Transverse colon (tissue), 4 donors: ENCODE data around the gene COA4. TPM values are rescaled to one million over a fixed set of nuclear protein-coding genes. Genes with fewer than 3 reads are reported as not detected.

Source experiments
- DNase-seq: peaks from one replicate; pipeline ENCODE4 v3.0.0-alpha.2; 2019
- H3K27ac ChIP-seq, 4 donors: fragments of 200-600 bp; sonication (generic); 2 replicates each; pipeline ENCODE4 v1.5.1; 2016 to 2018; ENCODE audit warnings: inconsistent platforms in 4 of 4
- H3K27me3 ChIP-seq: fragments of 200-600 bp; sonication (generic); 2 replicates; pipeline ENCODE4 v1.5.1; 2017; ENCODE audit warnings: inconsistent platforms
- H3K36me3 ChIP-seq, 4 donors: fragments of 200-600 bp; sonication (generic); 2 replicates each; pipeline ENCODE4 v1.5.1; 2017 to 2019; ENCODE audit warnings: inconsistent platforms in 4 of 4
- H3K4me1 ChIP-seq, 4 donors: fragments of 200-600 bp; sonication (generic); 2 replicates each; pipeline ENCODE4 v1.5.1; 2017 to 2020; ENCODE audit warnings: inconsistent platforms in 4 of 4
- H3K4me3 ChIP-seq, 4 donors: fragments of 200-600 bp; sonication (generic); 1 replicate in 1 of 4; 2 replicates in 3 of 4; pipeline versions ENCODE4 v1.5.1 to v1.6.1; 2017 to 2019; ENCODE audit warnings: inconsistent platforms in 4 of 4
- H3K9me3 ChIP-seq, 2 donors: fragments of 200-600 bp; sonication (generic); 2 replicates each; pipeline ENCODE4 v1.5.1; 2017 to 2019; ENCODE audit warnings: inconsistent platforms in 2 of 2
- CTCF ChIP-seq, 5 experiments: fragments of 200-600 bp in 3 of 5; fragments of 450-650 bp in 2 of 5; sonication (generic) in 3 of 5; IDR thresholded peaks; 1 replicate in 2 of 5; 2 replicates in 3 of 5; pipeline ENCODE4 v1.5.1; 2016 to 2017; ENCODE audit warnings: antibody characterized with exemption in 5 of 5, inconsistent platforms in 3 of 5, mild to moderate bottlenecking in 2 of 5, moderate library complexity in 1 of 5
- EP300 ChIP-seq: sonication (generic); formaldehyde crosslinking; IDR thresholded peaks from one replicate; pipeline ENCODE4 v1.6.1; 2017; ENCODE audit warnings: antibody characterized with exemption, low read depth
- POLR2A ChIP-seq: fragments of 450-650 bp; IDR thresholded peaks from one replicate; pipeline ENCODE4 v1.6.1; 2016; ENCODE audit warnings: antibody characterized with exemption, mild to moderate bottlenecking, moderate library complexity
- POLR2AphosphoS5 ChIP-seq, 3 donors: sonication (generic); formaldehyde crosslinking; IDR thresholded peaks; one replicate each; pipeline ENCODE4 v1.6.1; 2016; ENCODE audit warnings: antibody characterized with exemption in 3 of 3
- WGBS, 2 donors: methylation state at CpG; one replicate each; pipeline ENCODE4 v1.1.5; 2018; ENCODE audit warnings: low coverage in 1 of 2; 5-methylcytosine and 5-hydroxymethylcytosine counted together
- in situ Hi-C, 4 donors: fragments of 200-750 bp; cut with MboI; loops; one replicate each; pipeline versions ENCODE4 v1.15.0 to v1.15.1; 2017; ENCODE audit warnings: low sequenced_read_pairs in 3 of 4, low pct_ligation_motif_present in 1 of 4, low pct_unique_long_range_greater_than_20kb in 1 of 4
- intact Hi-C: fragments of 100-400 bp; cut with DNase I; formaldehyde crosslinking; loops from one replicate; pipeline ENCODE4 v1.15.1; 2023; ENCODE audit warnings: low total_unique reads
- total RNA-seq, 4 donors: library from RNA; depleted of rRNA; stranded (reverse); fragments of >200 nt; gene quantifications; one replicate each; pipeline ENCODE4 v1.1.0, GENCODE V29; 2016

Gene COA4
- total RNA-seq, 4 donors from 2014 or later, result 26.3 to 92.8 (median 74.4) TPM

GRCh38 chr11:73866586-73866996, 10.1 kb downstream of the COA4 start:
- Histone ChIP-seq H3K27ac (peak overlapping the region; percentile 32 to 53 (median 43)), H3K36me3 (peaks cover 0 to 13% (median 1%) of the 10 kb centered on the region in 4 donors), H3K9me3 (no peaks in the 10 kb centered on the region), H3K27me3 (no peaks in the 10 kb centered on the region), H3K4me1 (peaks cover 0 to 37% (median 5%) of the 10 kb centered on the region in 4 donors), H3K4me3 (no peak overlapping the region)
- intact Hi-C loops (no loop called here), in situ Hi-C loops (no loop called here)
- 74% methylated on average over 2 of the region's 2 CpGs; no CpG with 5 or more reads in 1 of the 2 donors for WGBS, 2 donors
- peak; percentile 21 for DNase-seq
- TF ChIP-seq POLR2A (no peak), POLR2AphosphoS5 (IDR thresholded peaks at IDR 0.05) (peak in 2 of 3 donors; percentile 74 to 83)

- peak overlapping the region in 3 of 4 donors; percentile 34 to 53 (median 52) for H3K27ac ChIP-seq
- TF ChIP-seq CTCF (IDR thresholded peaks at IDR 0.05) (no peak), POLR2AphosphoS5 (IDR thresholded peaks at IDR 0.05) (no peak), EP300 (no peak), POLR2A (no peak)
Observed at GRCh38 chr11:73866095-73866579, 10.5 kb downstream of the COA4 start.

GRCh38 chr11:73862986-73863385, 13.7 kb downstream of the COA4 start:
- in situ Hi-C loops, result no loop called here
- Histone ChIP-seq H3K36me3 (peaks cover 0 to 21% (median 2%) of the 10 kb centered on the region in 4 donors), H3K9me3 (no peaks in the 10 kb centered on the region), H3K27me3 (no peaks in the 10 kb centered on the region), H3K27ac (no peak overlapping the region), H3K4me1 (peaks cover 0 to 12% (median 2%) of the 10 kb centered on the region in 4 donors), H3K4me3 (no peak overlapping the region)
- no peak for DNase-seq
- TF ChIP-seq POLR2AphosphoS5 (IDR thresholded peaks at IDR 0.05) (no peak), POLR2A (no peak), CTCF (IDR thresholded peaks at IDR 0.05) (no peak), EP300 (no peak)
- intact Hi-C loops, result no loop called here
- 70 to 81% methylated on average over 3 to 4 of the region's 4 CpGs for WGBS, 2 donors

More at GRCh38 chr11:73866095-73866579, 10.5 kb downstream of the COA4 start:
- no peak for DNase-seq
- Histone ChIP-seq H3K4me1 (peaks cover 0 to 37% (median 5%) of the 10 kb centered on the region in 4 donors), H3K9me3 (no peaks in the 10 kb centered on the region), H3K27me3 (no peaks in the 10 kb centered on the region), H3K4me3 (no peak overlapping the region), H3K36me3 (peaks cover 0 to 13% (median 2%) of the 10 kb centered on the region in 4 donors)
- in situ Hi-C loops, result no loop called here
- 80 to 87% methylated on average over 1 to 5 of the region's 5 CpGs for WGBS, 2 donors
- intact Hi-C loops, result no loop called here

GRCh38 chr11:73860202-73860601, 16.4 kb downstream of the COA4 start:
- DNase-seq, result no peak
- no peak overlapping the region for H3K4me3 ChIP-seq
- WGBS, 2 donors, result 94 to 100% methylated on average over 1 to 2 of the region's 2 CpGs
- no peaks in the 10 kb centered on the region for H3K9me3 ChIP-seq
- no peaks in the 10 kb centered on the region for H3K27me3 ChIP-seq
- in situ Hi-C loops, result no loop called here
- intact Hi-C loops, result no loop called here
- H3K4me1 ChIP-seq, result no peaks in the 10 kb centered on the region
- TF ChIP-seq POLR2AphosphoS5 (IDR thresholded peaks at IDR 0.05), result no peak
- TF ChIP-seq POLR2A, result no peak
- no peak for TF ChIP-seq CTCF (IDR thresholded peaks at IDR 0.05)
- no peak for TF ChIP-seq EP300
- peaks cover 0 to 20% (median 2%) of the 10 kb centered on the region in 4 donors for H3K36me3 ChIP-seq
- H3K27ac ChIP-seq, result no peak overlapping the region

- intact Hi-C loops (no loop called here), in situ Hi-C loops (no loop called here)
- TF ChIP-seq EP300, result no peak
- DNase-seq, result no peak
- 100% methylated on average over 1 to 2 of the region's 2 CpGs for WGBS, 2 donors
- Histone ChIP-seq H3K9me3 (no peaks in the 10 kb centered on the region), H3K4me3 (no peak overlapping the region), H3K27ac (no peak overlapping the region), H3K4me1 (no peaks in the 10 kb centered on the region), H3K36me3 (peaks cover 0 to 16% (median 2%) of the 10 kb centered on the region in 4 donors), H3K27me3 (no peaks in the 10 kb centered on the region)
Observed at GRCh38 chr11:73859671-73860070, 17.0 kb downstream of the COA4 start.
